NCI-H2227 (cell line): ENCODE measurements around the gene FOXO3.

ENCODE experiments used
- DNase-seq: peaks from one replicate; lab custom pipeline; 2025; ENCODE audit not compliant: unreplicated experiment; lab: John Stamatoyannopoulos, UW

FOXO3 gene

DNA sequence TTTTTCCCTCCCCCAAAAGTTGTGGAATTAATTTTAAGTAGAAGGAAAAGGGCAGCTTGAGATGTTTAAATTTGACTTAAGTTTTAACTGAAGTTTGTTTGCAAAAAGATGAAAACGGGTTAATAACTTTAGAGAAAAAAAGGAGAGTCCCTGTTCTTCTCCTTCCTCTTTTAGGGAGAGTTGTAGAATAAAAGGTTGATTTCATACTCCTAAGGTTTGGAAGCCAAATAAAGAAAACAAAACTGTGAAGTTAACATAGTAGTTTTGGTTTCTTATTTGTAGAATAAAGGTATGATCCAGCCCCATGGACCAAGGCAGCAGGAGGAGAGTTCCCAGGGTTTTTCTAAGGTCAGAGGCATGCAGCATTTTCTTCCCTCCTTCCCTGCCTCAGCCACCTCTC is 33.4 kb downstream of the FOXO3 start:
- DNase-seq, result no peak

GRCh38 chr6:108594640-108595039 is 33.9 kb downstream of the FOXO3 start:
- no peak for DNase-seq

DNA sequence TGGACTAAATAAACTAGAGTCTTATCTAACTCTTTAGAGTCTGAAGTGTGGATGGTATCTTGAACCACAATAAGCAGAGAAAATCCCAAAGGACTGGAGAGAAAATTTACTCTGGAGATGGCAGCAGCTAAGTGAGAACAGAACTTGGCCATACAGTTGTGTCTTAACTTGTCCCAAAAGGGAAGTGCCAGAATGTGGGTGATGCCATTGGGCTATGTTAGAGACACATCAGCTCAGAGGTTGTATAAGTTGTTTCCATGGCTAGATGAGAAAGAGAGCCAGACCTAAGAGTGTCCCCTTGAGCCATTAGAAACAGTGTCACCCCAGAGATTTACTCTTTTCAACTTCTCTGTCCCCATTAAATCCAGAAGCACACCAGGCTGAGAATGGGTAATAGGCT is 36.2 kb downstream of the FOXO3 start:
- DNase-seq, result no peak

- DNase-seq, result peak; percentile 20
Measured at GRCh38 chr6:108597572-108598304, 37.0 kb downstream of the FOXO3 start.

DNA sequence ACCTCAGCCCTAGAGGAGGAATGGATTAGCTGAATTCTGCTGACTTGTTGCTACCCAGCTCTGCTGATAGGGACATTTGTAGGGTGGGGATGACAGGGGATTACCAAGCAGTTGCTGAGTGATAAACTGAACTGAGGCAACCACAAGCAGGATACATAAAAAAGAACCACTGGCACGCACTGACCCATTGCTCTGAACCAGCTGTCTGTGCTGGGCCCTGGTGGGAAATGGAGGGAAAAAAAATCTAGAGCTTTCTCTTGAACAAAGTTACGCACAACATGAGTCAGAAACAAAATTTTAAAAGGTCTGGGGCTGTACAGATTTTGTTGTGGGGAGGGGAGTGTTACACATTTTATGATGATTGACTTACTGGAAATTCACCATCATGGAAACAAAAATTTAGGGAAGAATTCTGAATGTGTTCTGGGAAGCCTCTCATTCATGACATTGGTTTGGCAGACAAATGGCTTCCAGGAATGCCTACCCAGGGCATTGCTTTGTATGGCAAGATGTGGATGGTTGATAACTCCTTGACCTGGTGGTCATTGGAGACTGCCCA is 37.7 kb downstream of the FOXO3 start:
- no peak for DNase-seq

- no peak for DNase-seq
Measured at GRCh38 chr6:108604156-108604555, 43.4 kb downstream of the FOXO3 start.

GRCh38 chr6:108606250-108606690 is 45.6 kb downstream of the FOXO3 start:
- no peak for DNase-seq

GRCh38 chr6:108608453-108609275 is 47.9 kb downstream of the FOXO3 start:
- DNase-seq, result no peak

DNA sequence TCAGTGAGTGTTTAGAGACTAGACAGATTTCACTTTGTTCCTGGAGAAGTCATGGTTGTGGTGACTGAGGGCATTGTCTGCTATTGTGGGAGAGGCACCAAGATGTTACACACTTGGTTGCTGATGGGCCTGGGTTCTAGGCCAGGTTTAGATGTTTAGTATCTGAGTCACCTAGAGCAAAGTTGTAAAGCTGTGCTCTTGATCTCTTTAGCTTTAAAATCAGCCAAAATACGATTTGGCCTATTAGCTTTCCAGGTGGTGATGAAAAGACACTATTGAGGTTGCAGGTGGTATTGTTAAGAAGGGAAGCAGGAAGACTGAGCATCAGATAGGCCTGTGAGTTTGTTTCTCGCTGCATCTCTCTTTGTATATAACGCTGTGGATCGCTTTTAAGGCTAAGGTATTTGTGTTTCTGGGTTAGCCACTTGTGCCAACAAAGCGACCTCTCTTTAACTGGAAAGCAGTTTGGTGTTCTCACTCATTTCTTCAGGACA is 48.6 kb downstream of the FOXO3 start:
- no peak for DNase-seq

- DNase-seq, result no peak
Measured at GRCh38 chr6:108610270-108610839, 49.6 kb downstream of the FOXO3 start.

- no peak for DNase-seq
Measured at GRCh38 chr6:108610957-108611586, 50.4 kb downstream of the FOXO3 start.

- no peak for DNase-seq
Measured at GRCh38 chr6:108612852-108613251, 52.1 kb downstream of the FOXO3 start.

- DNase-seq, result no peak
Measured at GRCh38 chr6:108616544-108616943, 55.8 kb downstream of the FOXO3 start.

DNA sequence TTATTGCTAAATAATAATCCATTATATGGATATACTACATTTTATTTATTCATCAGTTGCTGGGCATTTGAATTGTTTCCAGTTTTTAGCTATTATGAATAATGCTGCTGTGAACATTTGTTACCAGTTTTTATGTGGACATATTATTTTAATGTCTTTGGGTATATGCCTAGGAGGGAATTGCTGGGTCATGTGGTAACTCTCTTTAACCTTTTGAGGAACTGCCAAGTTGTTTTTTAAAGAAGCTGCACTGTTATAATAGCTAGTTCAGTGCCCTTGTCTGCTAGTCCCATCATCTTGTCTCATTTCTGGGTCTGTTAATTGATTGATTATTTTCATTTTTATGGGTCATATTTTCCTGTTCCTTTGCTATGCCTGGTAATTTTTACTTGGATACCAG is 56.3 kb downstream of the FOXO3 start:
- no peak for DNase-seq

DNA sequence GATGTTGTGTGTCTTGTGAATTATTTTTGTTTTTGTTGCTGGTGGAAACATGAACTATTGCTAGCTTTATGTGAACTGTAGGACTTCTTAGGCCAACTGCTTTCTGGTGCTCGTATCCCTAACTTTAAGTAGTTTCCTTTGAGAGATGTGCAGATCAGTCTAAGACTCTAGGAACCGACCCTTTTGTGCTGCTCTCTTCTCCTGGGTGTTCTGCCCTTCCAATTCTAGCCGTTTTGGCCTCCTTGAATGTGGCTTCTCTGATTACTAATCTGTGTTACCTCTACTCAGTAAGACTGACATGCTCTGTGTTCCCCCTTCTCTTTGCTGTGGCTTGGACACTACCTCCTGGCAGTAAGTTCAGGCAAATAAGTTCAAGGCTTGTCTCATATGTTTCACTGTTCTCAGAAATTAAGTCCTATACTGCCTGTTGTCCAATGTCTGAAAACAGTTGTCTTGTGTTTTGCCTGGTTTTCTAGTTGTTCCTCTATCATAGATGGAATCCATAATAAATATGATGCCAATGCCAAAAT is 58.0 kb downstream of the FOXO3 start:
- no peak for DNase-seq

DNA sequence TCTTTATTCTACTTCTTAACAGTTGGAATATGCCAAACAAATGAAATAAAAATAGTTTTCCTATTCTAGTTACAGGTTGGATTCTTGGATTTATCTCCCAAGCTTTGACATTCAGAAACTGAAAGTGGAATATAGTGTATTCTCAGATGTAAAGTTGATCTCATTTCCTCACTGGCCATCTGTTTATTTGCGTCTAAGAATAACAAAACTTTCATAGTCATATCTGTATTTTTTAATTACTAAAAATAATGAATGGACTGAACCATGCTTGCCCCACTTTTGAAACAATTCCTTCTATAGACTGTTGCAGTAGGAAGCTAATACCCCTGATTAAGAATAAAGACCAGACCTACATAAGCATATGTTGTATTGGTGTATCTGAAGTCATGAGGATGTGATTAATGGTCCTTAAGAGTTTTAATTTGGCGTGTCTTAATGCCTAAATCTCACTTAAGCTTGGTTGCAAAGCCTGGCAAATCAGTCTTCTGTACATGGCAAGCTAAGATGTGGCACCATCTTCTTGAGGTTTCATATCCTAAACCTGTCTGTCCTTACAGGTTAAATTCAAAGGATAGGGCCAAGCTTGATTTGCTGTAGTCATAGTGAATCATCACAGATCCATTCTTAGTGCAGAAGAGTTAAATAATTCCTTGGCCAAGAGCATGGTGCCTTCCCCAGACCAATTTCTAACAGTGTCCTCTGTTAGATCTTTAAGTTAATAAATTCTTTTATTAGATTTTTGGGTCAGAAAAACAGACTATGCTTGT is 58.9 kb downstream of the FOXO3 start:
- DNase-seq, result no peak

- DNase-seq, result no peak
Measured at GRCh38 chr6:108621117-108621516, 60.4 kb downstream of the FOXO3 start.

DNA sequence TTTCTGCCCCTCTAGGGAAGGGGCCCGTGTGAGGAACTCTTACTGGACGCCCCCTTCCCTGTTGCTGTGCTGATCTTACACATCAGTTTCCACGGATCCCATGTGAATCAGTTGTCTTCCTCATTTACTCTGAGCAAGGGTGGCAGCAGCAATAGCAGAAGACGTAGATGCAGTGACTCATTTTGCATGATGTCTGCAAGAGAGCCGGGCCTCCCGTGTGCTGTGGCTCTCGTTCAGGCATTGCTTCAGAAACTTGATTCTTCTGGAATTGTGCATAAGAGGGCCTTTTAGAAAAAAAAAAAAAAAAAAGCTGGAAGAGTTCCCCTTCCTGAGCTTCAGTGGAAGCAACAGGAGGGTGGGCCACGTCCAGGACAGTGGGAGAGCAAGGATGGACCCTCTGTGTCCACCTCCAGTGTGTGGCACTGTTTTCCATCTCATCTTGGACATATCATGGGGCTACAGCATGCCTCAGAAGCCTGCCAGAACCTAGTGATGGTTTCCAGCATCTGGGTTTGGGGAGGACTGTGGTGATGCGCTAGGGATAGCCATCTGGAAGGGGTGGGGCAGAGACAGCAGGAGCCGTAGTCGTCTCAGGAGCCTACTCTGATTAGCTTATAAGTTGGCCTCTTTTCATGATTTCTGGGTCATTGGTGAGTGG is 62.1 kb downstream of the FOXO3 start:
- DNase-seq, result no peak

- DNase-seq, result no peak
Measured at GRCh38 chr6:108623995-108624394, 63.3 kb downstream of the FOXO3 start.

DNA sequence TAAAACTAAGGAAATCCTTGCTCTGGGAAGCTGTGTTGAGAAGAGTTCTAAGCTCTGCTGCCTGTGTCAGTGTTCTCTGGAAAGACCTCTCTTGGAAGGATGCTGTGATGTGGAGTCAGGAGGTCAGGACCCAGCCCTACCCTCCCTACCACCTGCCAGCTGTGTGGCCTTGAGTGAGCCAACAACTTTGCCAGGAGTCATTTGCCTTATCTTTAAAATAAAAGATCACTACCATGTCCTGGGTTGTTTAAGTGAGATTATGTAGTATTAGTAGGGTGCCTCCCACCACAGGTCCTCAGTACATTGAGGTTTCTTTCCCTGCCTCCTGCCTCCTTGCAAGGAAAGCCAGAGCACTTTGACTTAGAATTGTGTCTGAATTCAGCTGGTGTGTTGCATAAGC is 64.9 kb downstream of the FOXO3 start:
- no peak for DNase-seq
